Trophoblast cell (in vitro differentiated cells and primary cell): ENCODE measurements around the gene ABT1.

ENCODE experiments used
- DNase-seq, 2 donors: peaks; one replicate each; pipeline ENCODE4 v3.0.0-alpha.2; 2016
- H2AFZ ChIP-seq: 2 replicates; pipeline ENCODE4 v1.6.1; 2013; ENCODE audit warnings: low read length, moderate library complexity, mild to moderate bottlenecking; ENCODE audit not compliant: insufficient read depth, poor library complexity
- H2AK5ac ChIP-seq: 2 replicates; pipeline ENCODE4 v1.6.1; 2013; ENCODE audit warnings: mild to moderate bottlenecking, low read length
- H2BK120ac ChIP-seq: 2 replicates; pipeline ENCODE4 v1.6.1; 2013; ENCODE audit warnings: low read length, mild to moderate bottlenecking, moderate library complexity; ENCODE audit not compliant: insufficient read depth, poor library complexity
- H2BK12ac ChIP-seq: 2 replicates; pipeline ENCODE4 v1.6.1; 2013; ENCODE audit warnings: mild to moderate bottlenecking, low read length, moderate library complexity
- H2BK5ac ChIP-seq: 2 replicates; pipeline ENCODE4 v1.6.1; 2013; ENCODE audit warnings: low read length, low read depth, moderate library complexity, mild to moderate bottlenecking; ENCODE audit not compliant: poor library complexity
- H3K14ac ChIP-seq: 2 replicates; pipeline ENCODE4 v1.6.1; 2013; ENCODE audit warnings: mild to moderate bottlenecking, low read length
- H3K18ac ChIP-seq: 2 replicates; pipeline ENCODE4 v1.6.1; 2013; ENCODE audit warnings: mild to moderate bottlenecking, low read length
- H3K23ac ChIP-seq: 2 replicates; pipeline ENCODE4 v1.6.1; 2013; ENCODE audit warnings: low read length
- H3K27ac ChIP-seq: 2 replicates; pipeline ENCODE4 v1.5.1; 2013; ENCODE audit warnings: low read depth, mild to moderate bottlenecking, inconsistent platforms, low read length, moderate library complexity
- H3K27me3 ChIP-seq: 2 replicates; pipeline ENCODE4 v1.6.1; 2013; ENCODE audit warnings: inconsistent platforms, mild to moderate bottlenecking, low read length, moderate library complexity; ENCODE audit not compliant: insufficient read depth
- H3K36me3 ChIP-seq, 2 experiments: 1 replicate in 1 of 2; 2 replicates in 1 of 2; pipeline ENCODE4 v1.6.1; 2013; ENCODE audit warnings: low read length in 2 of 2, mild to moderate bottlenecking in 2 of 2, moderate library complexity in 1 of 2; ENCODE audit not compliant: insufficient read depth in 2 of 2, control insufficient read depth in 1 of 2
- H3K4ac ChIP-seq: 2 replicates; pipeline ENCODE4 v1.6.1; 2013; ENCODE audit warnings: low read depth, mild to moderate bottlenecking, low read length, moderate library complexity
- H3K4me1 ChIP-seq, 2 experiments: 1 replicate in 1 of 2; 2 replicates in 1 of 2; pipeline ENCODE4 v1.6.1; 2013; ENCODE audit warnings: low read length in 2 of 2, mild to moderate bottlenecking in 2 of 2, moderate library complexity in 1 of 2; ENCODE audit not compliant: insufficient read depth in 2 of 2, control insufficient read depth in 1 of 2
- H3K4me2 ChIP-seq: 2 replicates; pipeline ENCODE4 v1.6.1; 2013; ENCODE audit warnings: inconsistent platforms, mild to moderate bottlenecking, low read length, moderate library complexity
- H3K4me3 ChIP-seq: 2 replicates; pipeline ENCODE4 v1.5.1; 2013; ENCODE audit warnings: mild to moderate bottlenecking, low read depth, low read length, inconsistent platforms
- H3K79me1 ChIP-seq: one replicate; pipeline ENCODE4 v1.6.1; 2013; ENCODE audit warnings: low read length
- H3K79me2 ChIP-seq: 2 replicates; pipeline ENCODE4 v1.6.1; 2013; ENCODE audit warnings: low read length, mild to moderate bottlenecking; ENCODE audit not compliant: control insufficient read depth, insufficient read depth, poor library complexity
- H3K9ac ChIP-seq: 2 replicates; pipeline ENCODE4 v1.6.1; 2013; ENCODE audit warnings: mild to moderate bottlenecking, low read length
- H3K9me3 ChIP-seq: 2 replicates; pipeline ENCODE4 v1.6.1; 2013; ENCODE audit warnings: low read depth, mild to moderate bottlenecking, control low read depth, inconsistent platforms, low read length; ENCODE audit not compliant: insufficient read depth
- H4K12ac ChIP-seq: 2 replicates; pipeline ENCODE4 v1.6.1; 2013; ENCODE audit warnings: low read depth, mild to moderate bottlenecking, low read length, moderate library complexity
- H4K8ac ChIP-seq: 2 replicates; pipeline ENCODE4 v1.6.1; 2013; ENCODE audit warnings: low read depth, mild to moderate bottlenecking, low read length, moderate library complexity
- H4K91ac ChIP-seq: one replicate; pipeline ENCODE4 v1.6.1; 2013; ENCODE audit warnings: low read depth, mild to moderate bottlenecking, low read length, moderate library complexity
- WGBS: extraction: QIAGEN DNeasy Blood & Tissue Kit; methylation state at CpG from one replicate; pipeline ENCODE4 v1.1.7; 2013; ENCODE audit warnings: missing lambda C conversion rate; ENCODE audit not compliant: insufficient read length, insufficient coverage; ENCODE audit errors: extremely low coverage; 5-methylcytosine and 5-hydroxymethylcytosine counted together

Gene ABT1

DNA sequence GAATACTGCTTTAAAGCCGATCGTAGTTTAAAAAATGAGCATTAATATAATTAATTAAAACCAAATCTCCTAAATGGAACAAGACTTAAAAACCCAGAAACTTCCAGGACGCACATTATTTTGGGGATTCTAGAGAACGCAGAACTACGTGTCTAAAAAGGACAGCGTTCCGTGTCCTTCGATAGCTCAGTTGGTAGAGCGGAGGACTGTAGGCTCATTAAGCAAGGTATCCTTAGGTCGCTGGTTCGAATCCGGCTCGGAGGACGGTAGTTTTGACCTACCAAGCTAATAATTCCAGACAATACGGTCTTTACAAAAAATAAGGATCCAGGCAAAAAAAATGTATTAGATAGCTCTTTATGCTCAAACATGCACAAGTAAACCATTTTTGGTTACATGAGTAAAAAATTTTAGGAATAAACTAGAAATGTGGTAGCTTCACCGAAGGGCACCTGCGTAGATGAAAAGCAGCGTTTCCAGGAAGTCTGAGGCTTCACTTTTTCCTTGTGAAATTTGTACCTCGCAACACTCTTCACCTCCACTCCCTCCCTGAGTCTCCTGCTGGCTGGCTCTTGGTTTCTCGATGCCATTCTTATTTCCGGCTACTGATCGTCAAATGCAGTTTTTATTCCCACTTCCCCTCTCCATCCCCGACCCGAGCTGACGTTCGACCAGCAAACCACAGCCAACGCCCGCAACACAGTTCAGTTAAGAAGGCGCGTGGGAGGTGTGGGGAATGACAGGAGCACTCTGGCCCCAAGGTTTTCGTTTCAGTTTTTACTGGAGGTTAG, 19.6 kb upstream of the ABT1 start:
- peaks cover 0 to 2% of the 10 kb centered on the region in 2 experiments for H3K4me1 ChIP-seq
- H3K9ac ChIP-seq = no peak overlapping the region
- H3K79me1 ChIP-seq = no peaks in the 10 kb centered on the region
- no peak overlapping the region for H3K18ac ChIP-seq
- no CpG with 5 or more reads among the region's 31 CpGs for WGBS
- no peaks in the 10 kb centered on the region for H3K79me2 ChIP-seq
- H2AK5ac ChIP-seq = no peak overlapping the region
- peak overlapping the region; percentile 73 for H3K4me2 ChIP-seq
- no peak overlapping the region for H3K23ac ChIP-seq
- H4K12ac ChIP-seq = no peak overlapping the region
- H3K27me3 ChIP-seq = no peaks in the 10 kb centered on the region
- H4K8ac ChIP-seq = peak overlapping the region; percentile 80
- peak overlapping the region; percentile 51 for H3K4me3 ChIP-seq
- no peak overlapping the region for H2BK5ac ChIP-seq
- no peaks in the 10 kb centered on the region for H3K9me3 ChIP-seq
- no peak overlapping the region for H3K27ac ChIP-seq
- H2BK12ac ChIP-seq = no peak overlapping the region
- H3K36me3 ChIP-seq = no peaks in the 10 kb centered on the region
- peak; percentile 14 to 59 for DNase-seq
- H2BK120ac ChIP-seq = no peak overlapping the region
- peak overlapping the region; percentile 89 for H2AFZ ChIP-seq
- H3K14ac ChIP-seq = no peak overlapping the region
- no peak overlapping the region for H4K91ac ChIP-seq
- H3K4ac ChIP-seq = no peak overlapping the region

- Histone ChIP-seq H2BK12ac (no peak overlapping the region), H2BK5ac (no peak overlapping the region), H3K4me1 (peaks cover 0 to 2% of the 10 kb centered on the region in 2 experiments), H4K12ac (no peak overlapping the region), H3K27ac (no peak overlapping the region), H3K4ac (no peak overlapping the region), H2AK5ac (no peak overlapping the region), H3K4me2 (peak overlapping the region; percentile 73), H3K14ac (no peak overlapping the region), H3K9me3 (no peaks in the 10 kb centered on the region), H3K18ac (no peak overlapping the region), H3K9ac (no peak overlapping the region), H3K27me3 (no peaks in the 10 kb centered on the region), H3K23ac (no peak overlapping the region), H2BK120ac (no peak overlapping the region), H3K4me3 (peak overlapping the region; percentile 48), H4K91ac (no peak overlapping the region), H2AFZ (peak overlapping the region; percentile 89), H3K36me3 (no peaks in the 10 kb centered on the region), H4K8ac (peak overlapping the region; percentile 80), H3K79me1 (no peaks in the 10 kb centered on the region), H3K79me2 (no peaks in the 10 kb centered on the region)
- DNase-seq = no peak
- no CpG with 5 or more reads among the region's 17 CpGs for WGBS
Measured at GRCh38 chr6:26577720-26578072, 19.1 kb upstream of the ABT1 start.

DNA sequence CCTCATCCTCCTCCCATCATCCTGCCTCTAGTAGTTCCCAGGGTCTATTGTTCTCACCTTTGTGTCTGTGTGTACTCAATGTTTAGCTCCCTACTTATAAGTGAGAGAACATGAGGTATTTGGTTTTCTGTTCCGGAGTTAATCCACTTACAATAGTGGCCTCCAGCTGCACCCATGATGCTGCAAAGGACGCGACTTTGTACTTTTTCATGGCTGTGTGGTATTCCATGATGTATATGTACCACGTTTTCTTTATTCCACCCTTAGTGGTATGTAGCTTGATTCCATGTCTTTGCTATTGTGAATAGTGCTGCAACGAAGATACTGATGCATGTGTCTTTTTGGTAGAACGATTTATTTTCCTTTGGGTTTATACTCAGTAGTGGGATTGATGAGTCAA, 18.5 kb upstream of the ABT1 start:
- H3K36me3 ChIP-seq = no peaks in the 10 kb centered on the region
- no peak overlapping the region for H2AFZ ChIP-seq
- H3K4ac ChIP-seq = no peak overlapping the region
- H2BK120ac ChIP-seq = no peak overlapping the region
- H3K4me3 ChIP-seq = no peak overlapping the region
- H3K9me3 ChIP-seq = no peaks in the 10 kb centered on the region
- no peak overlapping the region for H2BK12ac ChIP-seq
- H3K4me2 ChIP-seq = no peak overlapping the region
- H3K27me3 ChIP-seq = no peaks in the 10 kb centered on the region
- no peak for DNase-seq
- H4K91ac ChIP-seq = no peak overlapping the region
- no peak overlapping the region for H2AK5ac ChIP-seq
- H3K27ac ChIP-seq = no peak overlapping the region
- H3K79me1 ChIP-seq = no peaks in the 10 kb centered on the region
- no peak overlapping the region for H3K9ac ChIP-seq
- no peak overlapping the region for H3K14ac ChIP-seq
- H3K23ac ChIP-seq = no peak overlapping the region
- H3K4me1 ChIP-seq = peaks cover 0 to 2% of the 10 kb centered on the region in 2 experiments
- no peak overlapping the region for H2BK5ac ChIP-seq
- H4K12ac ChIP-seq = no peak overlapping the region
- no CpG with 5 or more reads among the region's 6 CpGs for WGBS
- H3K79me2 ChIP-seq = no peaks in the 10 kb centered on the region
- no peak overlapping the region for H3K18ac ChIP-seq
- H4K8ac ChIP-seq = no peak overlapping the region

GRCh38 chr6:26578741-26579140, 18.0 kb upstream of the ABT1 start:
- H3K4ac ChIP-seq = no peak overlapping the region
- DNase-seq = no peak
- no peak overlapping the region for H4K12ac ChIP-seq
- H3K27ac ChIP-seq = no peak overlapping the region
- H3K9me3 ChIP-seq = no peaks in the 10 kb centered on the region
- H2BK12ac ChIP-seq = no peak overlapping the region
- peaks cover 0 to 2% of the 10 kb centered on the region in 2 experiments for H3K4me1 ChIP-seq
- H2AFZ ChIP-seq = no peak overlapping the region
- no peak overlapping the region for H2AK5ac ChIP-seq
- H3K9ac ChIP-seq = no peak overlapping the region
- no peak overlapping the region for H2BK120ac ChIP-seq
- H3K4me3 ChIP-seq = no peak overlapping the region
- WGBS = no CpG with 5 or more reads among the region's 1 CpG
- H3K23ac ChIP-seq = no peak overlapping the region
- H3K27me3 ChIP-seq = no peaks in the 10 kb centered on the region
- H3K79me2 ChIP-seq = no peaks in the 10 kb centered on the region
- H3K36me3 ChIP-seq = no peaks in the 10 kb centered on the region
- H2BK5ac ChIP-seq = no peak overlapping the region
- H3K4me2 ChIP-seq = no peak overlapping the region
- no peak overlapping the region for H3K18ac ChIP-seq
- H4K8ac ChIP-seq = no peak overlapping the region
- H3K79me1 ChIP-seq = no peaks in the 10 kb centered on the region
- no peak overlapping the region for H4K91ac ChIP-seq
- H3K14ac ChIP-seq = no peak overlapping the region
